HFF-Myc (cell line): ENCODE data around the gene NOL4L.

ENCODE experiments used
- DNase-seq: peaks from one replicate; pipeline ENCODE4 v3.0.0-alpha.2; 2011; ENCODE audit warnings: low read depth; ENCODE audit errors: extremely low read depth
- H3K4me3 ChIP-seq: replicated peaks from 2 replicates; pipeline ENCODE4 v1.5.1; 2011; ENCODE audit warnings: low read depth, mild to moderate bottlenecking, control low read depth, low read length
- TF ChIP-seq, protein P1 (sequence below): IDR thresholded peaks from 2 replicates; pipeline ENCODE4 v1.5.1; 2012; ENCODE audit warnings: mild to moderate bottlenecking, low read depth, low read length, control low read depth; ENCODE audit errors: missing control alignments

Gene NOL4L

GRCh38 chr20:32535316-32535952 is 49.7 kb downstream of the NOL4L start:
- no peak for DNase-seq
- TF ChIP-seq, protein P1, sequence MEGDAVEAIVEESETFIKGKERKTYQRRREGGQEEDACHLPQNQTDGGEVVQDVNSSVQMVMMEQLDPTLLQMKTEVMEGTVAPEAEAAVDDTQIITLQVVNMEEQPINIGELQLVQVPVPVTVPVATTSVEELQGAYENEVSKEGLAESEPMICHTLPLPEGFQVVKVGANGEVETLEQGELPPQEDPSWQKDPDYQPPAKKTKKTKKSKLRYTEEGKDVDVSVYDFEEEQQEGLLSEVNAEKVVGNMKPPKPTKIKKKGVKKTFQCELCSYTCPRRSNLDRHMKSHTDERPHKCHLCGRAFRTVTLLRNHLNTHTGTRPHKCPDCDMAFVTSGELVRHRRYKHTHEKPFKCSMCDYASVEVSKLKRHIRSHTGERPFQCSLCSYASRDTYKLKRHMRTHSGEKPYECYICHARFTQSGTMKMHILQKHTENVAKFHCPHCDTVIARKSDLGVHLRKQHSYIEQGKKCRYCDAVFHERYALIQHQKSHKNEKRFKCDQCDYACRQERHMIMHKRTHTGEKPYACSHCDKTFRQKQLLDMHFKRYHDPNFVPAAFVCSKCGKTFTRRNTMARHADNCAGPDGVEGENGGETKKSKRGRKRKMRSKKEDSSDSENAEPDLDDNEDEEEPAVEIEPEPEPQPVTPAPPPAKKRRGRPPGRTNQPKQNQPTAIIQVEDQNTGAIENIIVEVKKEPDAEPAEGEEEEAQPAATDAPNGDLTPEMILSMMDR, result no peak
- H3K4me3 ChIP-seq, result no peak overlapping the region

DNA sequence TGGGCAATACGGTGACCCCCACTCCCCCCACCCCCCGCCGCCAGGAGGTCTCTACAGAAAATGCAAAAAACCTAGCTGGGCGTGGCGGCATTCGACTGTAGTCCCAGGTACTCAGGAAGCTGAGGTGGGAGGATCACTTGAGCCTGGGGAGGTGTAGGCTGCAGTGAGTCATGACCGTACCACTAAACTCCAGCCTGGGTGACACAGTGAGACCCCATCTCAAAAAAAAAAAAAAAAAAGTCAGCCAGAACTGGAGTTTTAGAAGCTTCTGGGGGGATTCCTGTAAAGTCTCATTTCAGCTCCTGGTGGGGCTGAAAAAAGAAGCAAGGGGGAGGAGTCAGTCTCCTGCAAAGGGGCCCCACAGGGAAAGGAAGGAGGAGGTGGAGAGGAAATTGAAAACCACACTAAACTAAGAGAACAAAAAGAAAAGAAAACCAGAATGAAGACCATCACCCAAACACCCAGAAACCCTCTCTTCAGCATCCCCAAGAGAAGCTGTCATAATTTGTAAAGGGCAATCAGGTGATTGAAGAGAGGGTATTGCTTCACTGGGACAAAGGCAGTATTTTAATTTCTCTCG is 50.4 kb downstream of the NOL4L start:
- no peak for DNase-seq
- H3K4me3 ChIP-seq, result no peak overlapping the region

GRCh38 chr20:32533732-32534131 is 51.4 kb downstream of the NOL4L start:
- DNase-seq, result no peak
- TF ChIP-seq, protein P1, result no peak
- H3K4me3 ChIP-seq, result no peak overlapping the region

More for the DNA sequence above, 50.4 kb downstream of the NOL4L start:
- TF ChIP-seq, protein P1, result no peak

- no peak for DNase-seq
- H3K4me3 ChIP-seq, result no peak overlapping the region
- TF ChIP-seq, protein P1, result no peak
Measured at GRCh38 chr20:32532246-32532645, 52.9 kb downstream of the NOL4L start.

DNA sequence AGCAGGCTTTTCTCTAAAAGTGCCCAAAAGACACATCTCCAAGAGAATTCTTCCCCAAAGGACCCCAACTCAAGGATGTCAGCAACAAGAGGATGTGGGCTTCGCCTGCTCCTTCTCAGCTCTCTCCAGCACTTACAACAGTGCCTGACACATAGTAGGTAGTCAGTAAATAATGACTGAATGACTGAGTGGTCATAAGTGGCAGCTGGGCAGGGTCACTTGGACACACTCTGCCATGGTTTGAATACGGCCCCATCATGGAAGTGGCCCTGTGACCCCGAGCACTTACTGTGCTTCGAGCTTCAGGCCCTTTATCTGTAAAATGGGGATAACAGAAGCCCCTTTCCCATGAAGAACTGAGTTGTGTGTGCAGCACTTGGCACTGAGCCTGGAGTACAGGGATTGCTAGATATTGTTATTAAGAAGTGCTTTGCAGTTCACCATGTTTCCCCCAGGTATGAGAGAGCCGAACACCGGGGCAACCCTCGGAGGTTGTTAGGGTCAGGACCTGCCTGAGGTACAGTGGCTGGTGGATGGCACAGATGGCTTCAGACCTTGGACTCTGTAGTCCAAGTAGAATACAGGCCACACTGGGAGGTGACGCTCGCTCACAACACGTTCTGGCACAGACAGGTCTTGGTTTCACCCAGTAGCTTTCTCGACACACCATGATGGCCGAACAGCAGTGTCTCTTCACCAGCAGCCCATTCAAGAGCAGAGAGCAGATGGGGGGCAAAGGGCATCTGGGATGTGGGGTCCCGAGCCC is 56.0 kb downstream of the NOL4L start:
- DNase-seq, result no peak
- TF ChIP-seq, protein P1, result no peak

DNA sequence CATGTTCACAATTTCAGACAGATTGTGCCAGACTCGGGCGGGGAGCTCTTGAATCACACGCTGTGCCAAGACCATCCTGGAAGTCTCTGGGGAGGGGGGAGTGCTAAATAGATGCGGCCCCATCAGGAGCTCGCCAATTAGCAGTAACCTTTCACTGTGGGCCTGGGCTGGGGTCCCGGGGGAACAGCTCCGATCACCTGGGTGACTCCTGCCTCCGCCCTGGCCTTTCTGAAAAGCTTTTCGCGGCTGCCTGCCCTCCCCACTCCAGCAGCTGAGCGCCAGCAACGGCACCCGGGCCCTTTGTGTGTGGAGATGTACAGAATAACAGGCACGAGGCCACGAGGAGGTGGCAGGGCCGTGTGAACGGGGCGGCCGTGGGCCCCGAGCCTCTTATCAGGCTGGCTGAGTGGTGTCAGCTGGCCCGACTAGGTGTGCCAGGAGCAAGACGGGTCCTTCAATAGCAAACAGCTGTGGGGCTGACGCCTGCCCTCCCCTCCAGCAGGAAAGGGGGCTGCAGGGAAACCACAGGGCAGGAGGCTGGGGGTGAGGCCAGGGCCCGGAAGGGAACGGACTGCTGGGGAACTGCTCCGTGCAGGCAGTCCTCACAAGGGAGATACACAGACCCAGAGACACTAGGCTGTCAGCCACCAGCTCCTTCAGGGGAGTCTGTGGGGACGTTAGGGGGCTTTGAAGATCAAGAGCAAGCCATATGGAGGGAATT is 56.8 kb downstream of the NOL4L start:
- TF ChIP-seq, protein P1, result no peak
- H3K4me3 ChIP-seq, result no peak overlapping the region
- DNase-seq, result no peak

More for the DNA sequence above, 56.0 kb downstream of the NOL4L start:
- H3K4me3 ChIP-seq, result no peak overlapping the region
